GM12864 (cell line): ENCODE data around the gene RAB13.
A peak's percentile ranks its signal among the peaks of the same experiment; 100 is the strongest.

Experiments used
- DNase-seq: peaks from one replicate; pipeline ENCODE4 v3.0.0-alpha.2; 2011; ENCODE audit warnings: low read depth
- H3K4me3 ChIP-seq: 2 replicates; pipeline ENCODE4 v1.5.1; 2011; ENCODE audit warnings: mild to moderate bottlenecking, low read depth, low read length, control low read depth
- TF ChIP-seq, protein P1 (sequence below): IDR thresholded peaks from 2 replicates; pipeline ENCODE4 v1.5.1; 2011; ENCODE audit warnings: low read depth, mild to moderate bottlenecking, moderate library complexity, low read length, control low read depth, inconsistent platforms; ENCODE audit errors: missing control alignments

Gene RAB13

DNA sequence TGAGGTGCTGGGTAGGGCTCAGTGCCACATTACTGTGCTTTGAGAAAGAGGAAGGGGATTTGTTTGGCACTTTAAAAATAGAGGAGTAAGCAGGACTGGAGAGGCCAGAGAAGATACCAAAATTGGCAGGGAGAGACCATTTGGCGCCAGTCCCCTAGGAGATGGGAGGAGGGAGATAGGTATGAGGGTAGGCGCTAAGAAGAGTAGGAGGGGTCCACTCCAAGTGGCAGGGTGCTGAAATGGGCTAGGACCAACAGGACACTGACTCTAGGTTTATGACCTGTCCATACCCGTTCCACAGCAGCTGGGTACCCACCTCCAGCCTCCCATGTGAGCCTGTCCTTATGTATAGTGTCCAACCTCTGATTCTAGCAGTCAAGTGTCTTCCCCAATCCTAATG is 26.7 kb downstream of the RAB13 start:
- no peak overlapping the region for H3K4me3 ChIP-seq
- TF ChIP-seq, protein P1, sequence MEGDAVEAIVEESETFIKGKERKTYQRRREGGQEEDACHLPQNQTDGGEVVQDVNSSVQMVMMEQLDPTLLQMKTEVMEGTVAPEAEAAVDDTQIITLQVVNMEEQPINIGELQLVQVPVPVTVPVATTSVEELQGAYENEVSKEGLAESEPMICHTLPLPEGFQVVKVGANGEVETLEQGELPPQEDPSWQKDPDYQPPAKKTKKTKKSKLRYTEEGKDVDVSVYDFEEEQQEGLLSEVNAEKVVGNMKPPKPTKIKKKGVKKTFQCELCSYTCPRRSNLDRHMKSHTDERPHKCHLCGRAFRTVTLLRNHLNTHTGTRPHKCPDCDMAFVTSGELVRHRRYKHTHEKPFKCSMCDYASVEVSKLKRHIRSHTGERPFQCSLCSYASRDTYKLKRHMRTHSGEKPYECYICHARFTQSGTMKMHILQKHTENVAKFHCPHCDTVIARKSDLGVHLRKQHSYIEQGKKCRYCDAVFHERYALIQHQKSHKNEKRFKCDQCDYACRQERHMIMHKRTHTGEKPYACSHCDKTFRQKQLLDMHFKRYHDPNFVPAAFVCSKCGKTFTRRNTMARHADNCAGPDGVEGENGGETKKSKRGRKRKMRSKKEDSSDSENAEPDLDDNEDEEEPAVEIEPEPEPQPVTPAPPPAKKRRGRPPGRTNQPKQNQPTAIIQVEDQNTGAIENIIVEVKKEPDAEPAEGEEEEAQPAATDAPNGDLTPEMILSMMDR, result no peak
- no peak for DNase-seq

DNA sequence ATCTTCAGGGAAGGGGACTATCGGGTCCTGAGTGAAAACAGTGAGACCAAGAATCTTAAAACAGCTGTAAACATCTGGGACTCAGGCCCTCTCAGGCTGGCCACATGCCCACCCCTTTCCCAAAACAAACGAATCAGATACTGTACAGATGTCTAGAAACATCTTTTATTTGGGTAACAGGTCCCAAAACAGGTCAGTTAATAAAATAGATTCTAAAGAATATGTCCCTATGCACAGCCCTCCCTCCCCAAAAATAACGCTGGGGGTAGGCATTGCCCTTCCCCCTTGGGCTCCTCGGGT is 27.2 kb downstream of the RAB13 start:
- TF ChIP-seq, protein P1, result no peak
- no peak for DNase-seq
- H3K4me3 ChIP-seq, result no peak overlapping the region; the same call in 1 of the 2 replicates

DNA sequence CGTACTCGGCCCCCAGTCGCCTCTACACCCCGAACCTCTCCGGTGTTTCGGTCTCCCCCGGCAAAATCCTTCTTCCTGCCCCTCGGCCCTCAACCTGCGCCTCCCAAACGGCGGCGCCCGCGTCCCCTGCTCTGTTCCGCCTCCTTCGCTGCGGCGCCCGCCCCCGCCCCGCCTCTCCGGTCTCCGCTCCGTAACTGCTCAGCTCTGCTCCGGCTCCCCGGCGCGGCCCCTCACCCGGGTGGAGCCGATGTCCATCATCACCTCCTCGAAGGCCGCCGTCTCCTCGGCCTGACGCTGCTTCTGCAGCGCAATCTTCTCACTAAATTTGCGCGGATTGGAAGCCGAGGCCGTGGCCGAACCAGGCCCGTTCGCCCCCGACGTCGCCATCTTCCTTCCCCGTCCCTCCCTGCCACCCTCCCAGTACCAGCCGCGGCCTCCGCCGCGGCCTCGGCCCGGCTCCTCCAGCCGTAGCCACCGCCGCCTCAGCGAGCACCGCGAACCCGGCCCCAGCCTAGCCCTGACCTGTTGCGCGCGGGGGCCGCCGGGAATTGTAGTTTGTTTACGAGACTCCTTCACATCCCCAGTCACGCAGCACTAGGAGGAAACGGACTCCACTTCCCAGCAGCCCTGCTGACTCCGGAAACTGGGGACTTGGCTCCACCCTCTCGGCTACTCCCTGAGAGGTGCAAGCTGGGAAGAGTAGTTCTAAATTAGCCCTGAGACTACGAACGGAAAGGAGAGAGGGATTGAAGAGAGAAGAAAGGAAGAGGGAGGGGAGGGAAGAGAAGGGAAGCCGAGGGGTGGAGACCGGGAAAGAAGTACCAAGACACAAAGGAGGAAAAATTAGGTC is 27.8 kb downstream of the RAB13 start, which contains the start of gene CRTC2:
Gene CRTC2 (minus strand): TSS at position 502 of the 850 bp plus-strand sequence. CDS start 115 bp downstream, at position 387.
- TF ChIP-seq, protein P1, result no peak
- peak within 1 kb of the TSS; percentile 94 for H3K4me3 ChIP-seq
- peak; percentile 94 for DNase-seq

DNA sequence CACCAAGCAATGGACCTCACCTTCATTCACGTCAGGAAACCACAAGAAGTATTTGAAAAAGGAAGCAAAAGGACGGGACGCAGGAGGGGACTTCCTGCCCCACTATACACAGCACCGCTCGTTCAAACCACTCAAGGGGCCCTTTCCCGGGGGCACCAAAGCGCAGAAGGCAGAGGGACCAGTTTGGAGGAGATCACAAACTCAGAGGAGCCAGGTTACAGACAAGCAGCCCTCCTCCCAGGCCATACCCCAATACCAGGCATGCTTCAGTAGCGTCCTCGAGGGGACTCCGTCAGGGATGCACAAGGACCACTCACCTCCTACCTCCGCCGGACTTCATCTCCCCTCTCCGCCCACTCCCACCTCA is 28.4 kb downstream of the RAB13 start:
- TF ChIP-seq, protein P1, result no peak
- peak overlapping the region; percentile 94 for H3K4me3 ChIP-seq
- DNase-seq, result no peak

DNA sequence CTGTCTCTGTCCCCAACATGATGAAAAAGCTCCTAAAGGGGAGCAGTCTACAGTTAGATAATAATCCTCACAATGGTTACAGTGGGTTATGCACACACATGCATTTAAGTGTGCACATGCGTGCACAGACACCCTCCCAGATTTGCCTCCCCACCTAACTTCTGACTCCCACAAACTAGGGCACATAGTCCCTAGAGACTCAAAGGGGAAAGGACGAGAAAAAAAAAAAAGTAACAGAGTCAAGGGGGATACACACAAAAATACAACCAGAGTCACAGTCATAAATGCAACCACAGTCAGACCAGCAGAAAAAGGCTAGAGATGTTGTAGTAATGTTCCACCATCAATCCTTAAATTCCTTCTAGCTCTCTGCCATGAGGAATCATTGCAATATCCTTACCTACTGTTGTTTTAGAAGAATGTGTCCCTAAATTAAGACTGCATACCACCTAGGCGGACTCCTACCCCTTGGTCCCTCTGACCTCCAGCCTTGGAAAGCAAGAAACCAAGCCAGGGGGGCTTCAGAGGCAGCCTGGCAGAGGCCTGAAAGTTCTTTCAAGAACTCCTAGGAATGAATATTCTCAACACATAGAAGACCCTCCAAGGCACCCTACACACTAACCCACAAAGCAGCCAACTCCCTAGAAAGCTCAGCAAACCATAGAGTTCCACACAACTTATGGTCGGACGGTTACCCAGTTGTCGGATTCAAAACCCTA is 29.0 kb downstream of the RAB13 start:
- peak overlapping the region; percentile 94 for H3K4me3 ChIP-seq
- DNase-seq, result no peak
- TF ChIP-seq, protein P1, result no peak

DNA sequence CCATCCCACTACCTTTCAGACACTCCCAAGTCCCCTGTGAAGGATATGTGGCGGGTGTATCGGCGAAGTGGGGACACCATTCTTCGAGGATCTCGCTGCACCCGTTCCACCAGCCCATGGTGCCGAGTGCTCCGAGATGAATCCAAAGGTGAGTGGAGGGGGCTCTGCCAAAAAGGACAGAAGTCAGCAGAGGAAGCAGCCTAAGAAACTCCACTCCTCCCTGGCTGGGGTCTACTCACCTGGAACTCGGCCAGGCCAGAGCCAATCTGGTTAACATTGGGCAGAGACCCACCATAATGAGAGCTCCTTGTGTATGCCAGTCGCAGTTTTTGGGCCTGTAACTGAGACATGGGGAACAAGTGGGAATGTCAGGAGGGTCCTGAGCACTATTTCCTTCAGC is 31.3 kb downstream of the RAB13 start:
- no peak for DNase-seq
- TF ChIP-seq, protein P1, result no peak
- H3K4me3 ChIP-seq, result no peak overlapping the region

DNA sequence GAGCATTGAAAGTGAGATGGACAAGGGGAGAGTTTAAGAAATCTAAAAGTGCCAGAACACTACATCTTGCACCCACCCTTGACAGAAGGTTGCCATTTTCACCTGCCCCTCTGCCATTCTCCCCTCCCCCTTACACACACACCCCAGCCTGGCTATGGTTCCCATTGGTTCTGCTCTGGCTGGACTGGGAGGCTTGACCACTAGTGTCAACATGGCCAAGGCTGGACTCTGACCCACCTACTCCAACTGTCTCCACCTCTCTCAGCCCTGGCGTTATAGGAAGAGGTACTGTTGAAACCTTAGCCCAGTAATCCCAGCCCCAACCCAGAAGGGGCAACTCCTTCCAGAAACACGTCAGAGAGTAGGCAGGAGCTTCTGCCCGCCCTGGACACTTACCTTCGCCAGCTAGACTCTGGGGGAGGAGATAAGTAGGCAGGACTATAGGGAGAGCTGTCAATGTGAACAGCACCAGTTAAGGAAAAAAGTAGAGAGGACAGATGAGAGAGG is 32.2 kb downstream of the RAB13 start:
- no peak for DNase-seq
- no peak overlapping the region for H3K4me3 ChIP-seq
- TF ChIP-seq, protein P1, result no peak
